OCI-LY7 (cell line): Measurements from ENCODE around the gene GPR132. TPM values are rescaled to one million over a fixed set of nuclear protein-coding genes. Genes with fewer than 3 reads are reported as not detected.

Source experiments
- BruUV-seq: library from RNA; stranded (reverse); fragments of 400-500 nt; replicated peaks from 2 replicates; lab custom pipeline; 2021; lab: Mats Ljungman, UMichigan
- CTCF ChIA-PET: fragments of 300-600 bp; sonication (Branson Sonifier 250); formaldehyde crosslinking; loops from one replicate; lab custom pipeline; 2022; ENCODE audit warnings: antibody characterized with exemption; ENCODE audit not compliant: unreplicated experiment; lab: Charles Lee
- POLR2A ChIA-PET: fragments of 300-600 bp; sonication (Branson Sonifier 250); formaldehyde crosslinking; loops from one replicate; lab custom pipeline; 2022; ENCODE audit warnings: antibody characterized with exemption; lab: Charles Lee
- DNase-seq: peaks from one replicate; pipeline ENCODE4 v3.0.0-alpha.2; 2015; ENCODE audit warnings: low spot score
- H2AFZ ChIP-seq: fragments of 200-600 bp; sonication (generic), shearing (Covaris generic); 2 replicates; pipeline ENCODE4 v1.6.1; 2014; ENCODE audit warnings: mild to moderate bottlenecking, antibody characterized with exemption, low read length, moderate library complexity
- H3K27ac ChIP-seq: fragments of 200-600 bp; sonication (generic); 2 replicates; pipeline ENCODE4 v1.5.1; 2014; ENCODE audit warnings: mixed run types, low read depth, mild to moderate bottlenecking, moderate library complexity, low read length, inconsistent platforms; ENCODE audit not compliant: poor library complexity, severe bottlenecking
- H3K36me3 ChIP-seq: fragments of 200-600 bp; sonication (generic); 2 replicates; pipeline ENCODE4 v1.6.1; 2014; ENCODE audit warnings: mild to moderate bottlenecking, antibody characterized with exemption, low read length, moderate library complexity, mixed read lengths; ENCODE audit not compliant: insufficient read depth
- H3K4me1 ChIP-seq: fragments of 200-600 bp; sonication (generic); 2 replicates; pipeline ENCODE4 v1.5.1; 2014; ENCODE audit warnings: mild to moderate bottlenecking, low read length; ENCODE audit not compliant: insufficient read depth, poor library complexity, severe bottlenecking
- H3K4me2 ChIP-seq: fragments of 200-600 bp; sonication (generic); 2 replicates; pipeline ENCODE4 v1.6.1; 2014; ENCODE audit warnings: mild to moderate bottlenecking, low read length
- H3K4me3 ChIP-seq: fragments of 200-600 bp; sonication (generic); 2 replicates; pipeline ENCODE4 v1.5.1; 2014; ENCODE audit warnings: mild to moderate bottlenecking, low read depth, low read length; ENCODE audit not compliant: poor library complexity, severe bottlenecking
- H3K79me2 ChIP-seq: fragments of 200-600 bp; sonication (generic); 2 replicates; pipeline ENCODE4 v1.6.1; 2016; ENCODE audit warnings: low read depth, mild to moderate bottlenecking, low read length, moderate library complexity, mixed read lengths; ENCODE audit not compliant: insufficient read depth
- H3K9me2 ChIP-seq: fragments of 200-600 bp; sonication (generic); 2 replicates; pipeline ENCODE4 v1.6.1; 2016; ENCODE audit warnings: mild to moderate bottlenecking, low read length, mixed read lengths; ENCODE audit not compliant: insufficient read depth
- H3K9me3 ChIP-seq: fragments of 200-600 bp; sonication (generic); 2 replicates; pipeline ENCODE4 v1.6.1; 2014; ENCODE audit warnings: mild to moderate bottlenecking, mixed run types, low read length, mixed read lengths
- H4K20me1 ChIP-seq: fragments of 200-600 bp; sonication (generic); 2 replicates; pipeline ENCODE4 v1.6.1; 2014; ENCODE audit warnings: mild to moderate bottlenecking, antibody characterized with exemption, low read length, moderate library complexity, mixed read lengths; ENCODE audit not compliant: insufficient read depth
- CTCF ChIP-seq: fragments of 200-600 bp; sonication (generic); conservative IDR thresholded peaks from 2 replicates; pipeline ENCODE4 v1.5.1; 2014; ENCODE audit warnings: mild to moderate bottlenecking, antibody characterized with exemption, low read length, moderate library complexity, mixed read lengths
- EZH2phosphoT487 ChIP-seq: fragments of 200-600 bp; sonication (generic); IDR thresholded peaks from 2 replicates; pipeline ENCODE4 v1.6.1; 2018; ENCODE audit warnings: low read depth, borderline replicate concordance, mild to moderate bottlenecking, mixed run types, antibody characterized with exemption, low read length, moderate library complexity, mixed read lengths
- intact Hi-C: fragments of 100-400 bp; cut with micrococcal nuclease; formaldehyde crosslinking; loops from one replicate; pipeline ENCODE4 v1.10.0; 2022; ENCODE audit not compliant: unreplicated experiment
- total RNA-seq, 2 experiments: library from RNA; depleted of rRNA in 1 of 2; stranded (reverse); fragments of >200 nt in 1 of 2; shearing (Covaris generic) in 1 of 2; gene quantifications; 2 replicates each; pipeline ENCODE4 v1.2.3, GENCODE V29; 2014 to 2022

Gene GPR132
- total RNA-seq, 2 experiments from 2014 or later: 1.0 to 3.0 TPM

GRCh38 chr14:105068818-105069217 lies 3.6 kb upstream of the GPR132 start:
- H3K79me2 ChIP-seq: no peaks in the 10 kb centered on the region
- ChIA-PET POLR2A (no interaction called here), CTCF (no interaction called here)
- no peak for DNase-seq
- no peak overlapping the region for H3K27ac ChIP-seq
- no peaks in the 10 kb centered on the region for H3K9me2 ChIP-seq
- no peaks in the 10 kb centered on the region for H4K20me1 ChIP-seq
- no TSS peak for BruUV-seq
- H3K4me2 ChIP-seq: no peak overlapping the region
- H3K4me1 ChIP-seq: peaks cover 26% of the 10 kb centered on the region
- intact Hi-C loops: no loop called here
- no peaks in the 10 kb centered on the region for H3K9me3 ChIP-seq
- TF ChIP-seq CTCF: no peak
- no peak for TF ChIP-seq EZH2phosphoT487
- no peaks in the 10 kb centered on the region for H3K36me3 ChIP-seq
- no peak overlapping the region for H2AFZ ChIP-seq
- H3K4me3 ChIP-seq: no peak overlapping the region

- no TSS peak for BruUV-seq
- intact Hi-C loops: no loop called here
- no peak overlapping the region for H3K27ac ChIP-seq
- H3K4me2 ChIP-seq: no peak overlapping the region
- H2AFZ ChIP-seq: no peak overlapping the region
- ChIA-PET CTCF (no interaction called here), POLR2A (interaction anchor here (0.8 kb wide), 1 partner anchor 221 kb away, joined by 3 read pairs; no protein-coding TSS in a partner anchor)
- H3K36me3 ChIP-seq: no peaks in the 10 kb centered on the region
- no peak for TF ChIP-seq CTCF
- no peak for TF ChIP-seq EZH2phosphoT487
- no peaks in the 10 kb centered on the region for H3K79me2 ChIP-seq
- no peak for DNase-seq
- H4K20me1 ChIP-seq: no peaks in the 10 kb centered on the region
- H3K9me3 ChIP-seq: no peaks in the 10 kb centered on the region
- H3K9me2 ChIP-seq: no peaks in the 10 kb centered on the region
- peaks cover 26% of the 10 kb centered on the region for H3K4me1 ChIP-seq
- no peak overlapping the region for H3K4me3 ChIP-seq
These were observed 2.7 kb upstream of the GPR132 start for GRCh38 chr14:105067969-105068301.

- ChIA-PET POLR2A (interaction anchor here (0.8 kb wide), 2 partner anchors 21 to 222 kb away, joined by 3 read pairs; no protein-coding TSS in a partner anchor), CTCF (interaction anchor here (0.8 kb wide), 1 partner anchor 9 kb away, joined by 3 read pairs; no protein-coding TSS in a partner anchor)
- H3K27ac ChIP-seq: no peak overlapping the region
- H3K4me1 ChIP-seq: peaks cover 26% of the 10 kb centered on the region
- no peak overlapping the region for H3K4me2 ChIP-seq
- no peak for TF ChIP-seq EZH2phosphoT487
- no peak for TF ChIP-seq CTCF
- H3K79me2 ChIP-seq: no peaks in the 10 kb centered on the region
- H3K9me3 ChIP-seq: no peaks in the 10 kb centered on the region
- no peaks in the 10 kb centered on the region for H3K9me2 ChIP-seq
- BruUV-seq: no TSS peak
- DNase-seq: no peak
- intact Hi-C loops: no loop called here
- no peaks in the 10 kb centered on the region for H3K36me3 ChIP-seq
- no peak overlapping the region for H2AFZ ChIP-seq
- H3K4me3 ChIP-seq: no peak overlapping the region
- H4K20me1 ChIP-seq: no peaks in the 10 kb centered on the region
These were observed 2.1 kb upstream of the GPR132 start for GRCh38 chr14:105067140-105067968.
